ENCODE data around the gene TSSK6. TPM values are rescaled to one million over a fixed set of nuclear protein-coding genes. Genes with fewer than 3 reads are reported as not detected.

TSSK6 gene
- total RNA-seq, 4 donors from 2014 or later, result 2.6 to 10.5 (median 6.8) TPM

- H3K27me3 ChIP-seq, result no peaks in the 10 kb centered on the region
- peaks cover 0 to 8% (median 0%) of the 10 kb centered on the region in 4 donors for H3K36me3 ChIP-seq
- intact Hi-C loops (cut with DNase I; ENCODE audit: low total_unique reads), result loop anchor here (5.0 kb wide), 1 partner anchor 1737 kb away; no protein-coding TSS in a partner anchor
- H3K4me3 ChIP-seq, result no peak overlapping the region
- 89% methylated on average over 22 of the region's 23 CpGs; no CpG with 5 or more reads in 1 of the 2 donors for WGBS, 2 donors (ENCODE audit: low coverage in 1 of 2)
- DNase-seq, result no peak
- in situ Hi-C loops (cut with MboI; ENCODE audit: low pct_ligation_motif_present in 1 of 4, low pct_unique_long_range_greater_than_20kb in 1 of 4, low sequenced_read_pairs in 3 of 4), result loop anchor here (10.0 to 25.0 kb wide), 4 partner anchors 112 to 762 kb away; partner anchors contain the start of genes GMIP (in 1 of the 4) and LPAR2 (in 1 of the 4)
- no peaks in the 10 kb centered on the region for H3K4me1 ChIP-seq
- TF ChIP-seq EP300 (IDR thresholded peaks at IDR 0.05; ENCODE audit: low read depth) (no peak), CTCF (IDR thresholded peaks at IDR 0.05) (no peak), POLR2A (IDR thresholded peaks at IDR 0.05) (no peak), POLR2AphosphoS5 (IDR thresholded peaks at IDR 0.05) (no peak)
- no peak overlapping the region for H3K27ac ChIP-seq
- H3K9me3 ChIP-seq, result no peaks in the 10 kb centered on the region
Observed at GRCh38 chr19:19525611-19526380, 10.4 kb upstream of the TSSK6 start.

- no peaks in the 10 kb centered on the region for H3K27me3 ChIP-seq
- TF ChIP-seq CTCF (IDR thresholded peaks at IDR 0.05) (no peak), POLR2A (IDR thresholded peaks at IDR 0.05) (no peak), POLR2AphosphoS5 (IDR thresholded peaks at IDR 0.05) (no peak), EP300 (IDR thresholded peaks at IDR 0.05; ENCODE audit: low read depth) (no peak)
- in situ Hi-C loops (cut with MboI; ENCODE audit: low pct_ligation_motif_present in 1 of 4, low pct_unique_long_range_greater_than_20kb in 1 of 4, low sequenced_read_pairs in 3 of 4), result loop anchor here in 1 of 4 donors (10.0 kb wide), 1 partner anchor 441 kb away; no protein-coding TSS in a partner anchor
- 79 to 80% methylated on average over 1 to 7 of the region's 7 CpGs for WGBS, 2 donors (ENCODE audit: low coverage in 1 of 2)
- peaks cover 0 to 8% (median 0%) of the 10 kb centered on the region in 4 donors for H3K36me3 ChIP-seq
- intact Hi-C loops (cut with DNase I; ENCODE audit: low total_unique reads), result no loop called here
- H3K27ac ChIP-seq, result no peak overlapping the region
- no peak overlapping the region for H3K4me3 ChIP-seq
- H3K4me1 ChIP-seq, result peaks cover 0 to 5% (median 0%) of the 10 kb centered on the region in 4 donors
- no peaks in the 10 kb centered on the region for H3K9me3 ChIP-seq
- DNase-seq, result no peak
Observed at GRCh38 chr19:19524053-19524452, 8.7 kb upstream of the TSSK6 start.

GRCh38 chr19:19523177-19523576, 7.8 kb upstream of the TSSK6 start:
- Histone ChIP-seq H3K4me3 (no peak overlapping the region), H3K9me3 (no peaks in the 10 kb centered on the region), H3K36me3 (peaks cover 0 to 8% (median 0%) of the 10 kb centered on the region in 4 donors), H3K4me1 (peaks cover 0 to 6% (median 0%) of the 10 kb centered on the region in 4 donors), H3K27me3 (no peaks in the 10 kb centered on the region), H3K27ac (no peak overlapping the region)
- TF ChIP-seq CTCF (IDR thresholded peaks at IDR 0.05), result no peak
- TF ChIP-seq EP300 (IDR thresholded peaks at IDR 0.05; ENCODE audit: low read depth), result no peak
- TF ChIP-seq POLR2AphosphoS5 (IDR thresholded peaks at IDR 0.05), result no peak
- no peak for TF ChIP-seq POLR2A (IDR thresholded peaks at IDR 0.05)
- DNase-seq, result no peak
- intact Hi-C loops (cut with DNase I; ENCODE audit: low total_unique reads), result no loop called here
- WGBS, 2 donors (ENCODE audit: low coverage in 1 of 2), result 84 to 91% methylated on average over 3 of the region's 3 CpGs
- in situ Hi-C loops (cut with MboI; ENCODE audit: low pct_ligation_motif_present in 1 of 4, low pct_unique_long_range_greater_than_20kb in 1 of 4, low sequenced_read_pairs in 3 of 4), result loop anchor here in 1 of 4 donors (10.0 kb wide), 1 partner anchor 442 kb away; no protein-coding TSS in a partner anchor

GRCh38 chr19:19520989-19521388, 5.6 kb upstream of the TSSK6 start:
- WGBS, 2 donors (ENCODE audit: low coverage in 1 of 2), result 40 to 81% methylated on average over 3 to 6 of the region's 6 CpGs
- H3K9me3 ChIP-seq, result no peaks in the 10 kb centered on the region
- in situ Hi-C loops (cut with MboI; ENCODE audit: low pct_ligation_motif_present in 1 of 4, low pct_unique_long_range_greater_than_20kb in 1 of 4, low sequenced_read_pairs in 3 of 4) (loop anchor here in 1 of 4 donors (10.0 kb wide), 1 partner anchor 444 kb away; no protein-coding TSS in a partner anchor), intact Hi-C loops (cut with DNase I; ENCODE audit: low total_unique reads) (no loop called here)
- H3K4me1 ChIP-seq, result peaks cover 6 to 23% (median 12%) of the 10 kb centered on the region in 4 donors
- TF ChIP-seq EP300 (IDR thresholded peaks at IDR 0.05; ENCODE audit: low read depth) (no peak), CTCF (IDR thresholded peaks at IDR 0.05) (no peak), POLR2AphosphoS5 (IDR thresholded peaks at IDR 0.05) (no peak), POLR2A (IDR thresholded peaks at IDR 0.05) (no peak)
- no peaks in the 10 kb centered on the region for H3K36me3 ChIP-seq
- no peak overlapping the region for H3K4me3 ChIP-seq
- no peaks in the 10 kb centered on the region for H3K27me3 ChIP-seq
- no peak for DNase-seq
- no peak overlapping the region for H3K27ac ChIP-seq
